Upper lobe of left lung (tissue), 4 donors: ENCODE measurements around the gene PCDHGC3.

ENCODE experiments used
- CTCF ChIP-seq, 6 experiments: fragments of 450-650 bp in 4 of 6; fragments of 200-600 bp in 2 of 6; sonication (generic) in 2 of 6; IDR thresholded peaks; one replicate each; pipeline ENCODE4 v1.5.1; 2016 to 2019; ENCODE audit warnings: antibody characterized with exemption in 6 of 6
- EP300 ChIP-seq, 4 donors: sonication (generic); formaldehyde crosslinking; IDR thresholded peaks; one replicate each; pipeline ENCODE4 v1.5.1; 2017; ENCODE audit warnings: antibody characterized with exemption in 4 of 4, control low read depth in 2 of 4
- POLR2A ChIP-seq, 4 donors: fragments of 450-650 bp; IDR thresholded peaks; one replicate each; pipeline ENCODE4 v1.5.1; 2016 to 2017; ENCODE audit warnings: antibody characterized with exemption in 4 of 4, mild to moderate bottlenecking in 2 of 4

DNA sequence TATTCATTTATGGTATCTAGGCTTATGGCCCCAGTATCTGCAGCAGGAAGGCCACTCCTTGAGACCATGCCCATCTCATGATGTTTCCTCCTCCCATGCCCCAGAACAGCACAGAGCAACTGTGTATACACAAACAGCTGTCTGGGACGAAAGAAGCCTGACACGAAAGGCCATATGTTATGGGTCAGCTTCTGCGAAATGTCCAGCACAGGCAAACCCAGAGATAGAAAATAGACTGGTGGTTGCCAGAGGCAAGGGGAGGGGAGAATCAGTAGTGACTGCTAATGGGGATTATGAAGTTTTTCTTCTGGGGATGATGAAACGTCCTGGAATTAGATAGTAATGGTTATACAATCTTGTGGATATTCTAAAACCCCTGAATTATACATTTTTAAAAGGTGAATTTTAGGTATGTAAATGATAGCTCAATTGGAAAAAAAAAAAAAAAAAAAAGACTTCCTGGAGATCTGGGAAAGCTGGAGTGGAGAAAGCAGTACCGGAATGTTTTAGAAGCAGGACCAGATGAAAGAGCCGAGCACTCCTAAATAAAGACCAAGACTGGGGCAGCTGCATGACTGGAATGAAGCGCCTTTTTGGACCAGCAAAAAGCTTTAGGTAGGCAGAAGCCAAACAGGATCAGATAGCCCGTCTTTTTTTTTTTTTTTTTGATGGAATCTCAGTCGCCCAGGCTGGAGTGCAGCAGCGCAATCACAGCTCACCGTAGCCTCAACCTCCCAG is 42.3 kb downstream of the PCDHGC3 start:
- TF ChIP-seq POLR2A (IDR thresholded peaks at IDR 0.05) (no peak), CTCF (IDR thresholded peaks at IDR 0.05) (no peak), EP300 (IDR thresholded peaks at IDR 0.05) (no peak)
